ENCODE measurements around the gene EI24. TPM values are rescaled to one million over a fixed set of nuclear protein-coding genes. Genes with fewer than 3 reads are reported as not detected.

EI24 gene
- total RNA-seq (2022; extraction: Qiagen RNA extraction): 99.0 to 105 TPM (median 100 TPM) in 5 replicates

GRCh38 chr11:125568970-125569914, at the start of gene EI24:
EI24 (plus strand) TSS chr11:125569477; CDS start chr11:125572528, 3,051 bp downstream.

GRCh38 chr11:125592305-125593113, 23.2 kb downstream of the EI24 start, which contains the start of gene STT3A:
STT3A (plus strand) TSS chr11:125592852; CDS start chr11:125595916, 3,064 bp downstream.

GRCh38 chr11:125624756-125625213, 55.5 kb downstream of the EI24 start, which contains the start of gene CHEK1:
CHEK1 (plus strand) TSS chr11:125625163; CDS start chr11:125626769, 1,606 bp downstream.

Other genes with a start within 250 kb of the EI24 start
- gene FEZ1, start 73.2 kb upstream of the EI24 start, total RNA-seq (2022; extraction: Qiagen RNA extraction): 0.40 to 0.72 TPM (median 0.49 TPM) in 5 replicates
- gene STT3A, start 23.4 kb downstream of the EI24 start, total RNA-seq (2022; extraction: Qiagen RNA extraction): 80.5 to 110 TPM (median 107 TPM) in 5 replicates
- 29.7 to 35.7 TPM (median 32.4 TPM) in 5 replicates for gene CHEK1, start 55.7 kb downstream of the EI24 start, total RNA-seq (2022; extraction: Qiagen RNA extraction)
- gene ACRV1, start 111.4 kb downstream of the EI24 start, total RNA-seq (2022; extraction: Qiagen RNA extraction): 0.13 TPM in 1 of 5 replicates, not detected in the others
- not detected in 5 replicates for gene PATE1, start 176.8 kb downstream of the EI24 start, total RNA-seq (2022; extraction: Qiagen RNA extraction)
- not detected in 5 replicates for gene PATE2, start 209.4 kb downstream of the EI24 start, total RNA-seq (2022; extraction: Qiagen RNA extraction)
- not detected in 5 replicates for gene PATE3, start 218.7 kb downstream of the EI24 start, total RNA-seq (2022; extraction: Qiagen RNA extraction)